ENCODE measurements around the gene OVCH2.

DNA sequence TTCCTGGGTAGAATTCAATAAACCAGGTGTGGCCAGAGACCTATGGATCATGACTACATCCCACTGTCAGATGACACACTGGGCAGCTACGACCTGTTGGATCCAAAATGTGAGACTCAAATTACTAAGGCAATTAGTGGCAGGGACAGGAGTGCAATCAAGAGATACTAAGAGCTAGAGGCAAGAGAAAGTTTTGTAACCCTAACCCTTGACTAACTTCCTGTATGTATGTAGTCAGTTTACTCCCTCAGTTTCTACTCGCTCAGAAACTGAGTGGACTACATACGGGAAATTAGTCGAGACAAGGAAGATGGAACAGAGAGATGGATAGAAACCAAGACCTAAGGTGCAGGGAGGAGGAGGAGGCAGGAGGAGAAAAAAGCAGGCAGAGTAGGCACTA is 35.6 kb downstream of the OVCH2 start:
- TF ChIP-seq FOXA1 (IDR thresholded peaks at IDR 0.05) = no peak
- no peak for TF ChIP-seq SUZ12 (IDR thresholded peaks at IDR 0.05)
- TF ChIP-seq L3MBTL2 (conservative IDR thresholded peaks at IDR 0.05) = no peak
- no peak for TF ChIP-seq BHLHE40 (IDR thresholded peaks at IDR 0.05; ENCODE audit: borderline replicate concordance)
- TF ChIP-seq FOXK2 (IDR thresholded peaks at IDR 0.05) = no peak
- TF ChIP-seq SP1 (IDR thresholded peaks at IDR 0.05) = no peak

All from HEK293T (cell line).